GM10248 (cell line): ENCODE results near the gene DCANP1.
"Not testable (repeated sequence)": the region's sequence is repeated elsewhere in the genome, so short reads cannot be mapped to it uniquely, and the experiment has no call there.

Experiments
- CTCF ChIA-PET: fragments of 300-600 bp; sonication (Branson Sonifier 250); formaldehyde crosslinking; extraction: SDS; loops from one replicate; lab custom pipeline; 2021; ENCODE audit warnings: antibody characterized with exemption; lab: Yijun Ruan, JAX
- POLR2A ChIA-PET: fragments of 350-650 bp; sonication (Branson Sonifier 250); formaldehyde crosslinking; extraction: SDS; loops from one replicate; lab custom pipeline; 2020; ENCODE audit warnings: antibody characterized with exemption; lab: Yijun Ruan, JAX
- DNase-seq: peaks from one replicate; pipeline ENCODE4 v3.0.0; 2012; ENCODE audit errors: extremely low spot score
- TF ChIP-seq, protein P1 (sequence below): IDR thresholded peaks from 2 replicates; pipeline ENCODE4 v1.5.1; 2012; ENCODE audit warnings: mild to moderate bottlenecking, low read depth; ENCODE audit errors: extremely low read depth, missing control alignments, control extremely low read depth

DCANP1 gene, protein sequence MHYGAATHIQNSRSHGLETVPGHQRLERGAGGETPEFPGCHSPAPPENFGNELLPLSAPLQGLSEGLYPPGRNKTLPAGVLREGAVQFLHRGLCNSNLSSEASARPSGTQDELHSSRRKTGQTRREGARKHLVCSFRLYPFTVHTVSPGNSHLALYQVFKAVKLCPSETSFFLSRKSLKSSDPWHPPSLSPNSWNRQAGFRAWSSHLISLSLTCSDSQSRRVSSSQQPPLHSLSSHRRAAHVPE

DNA sequence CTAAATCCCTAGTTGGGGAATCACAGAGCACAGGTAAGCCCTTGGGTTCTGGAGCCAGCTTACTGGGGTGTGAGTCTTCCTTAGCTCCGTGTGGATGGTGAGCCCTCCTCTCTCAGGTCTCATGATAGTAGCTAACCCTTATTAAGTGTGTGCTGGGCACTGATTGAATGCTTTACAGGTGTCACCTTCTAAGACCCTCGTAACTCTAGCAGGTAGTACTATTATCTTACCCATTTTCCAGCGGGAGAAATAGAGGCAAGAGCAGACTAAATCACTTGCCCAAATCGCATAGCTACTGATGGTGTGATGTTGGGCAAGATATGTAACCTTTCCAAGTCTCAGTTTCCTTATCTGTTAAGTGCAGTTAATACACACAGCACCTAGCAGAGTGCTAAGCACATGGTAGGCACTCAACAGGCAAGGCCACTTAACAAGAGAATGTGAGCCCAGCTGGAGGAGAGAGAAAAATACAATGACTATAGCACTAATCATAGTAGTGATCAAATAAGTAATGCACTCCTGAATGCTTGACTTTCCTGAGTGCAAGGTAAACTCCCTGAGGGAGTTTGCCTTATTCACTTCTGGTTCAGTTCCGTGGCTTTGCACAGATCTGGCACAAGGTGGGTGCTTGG, at the start of gene DCANP1:
Gene DCANP1 (minus strand): TSS at position 51 of the 632 bp plus-strand sequence. CDS start 240 bp downstream, outside the sequence.
- TF ChIP-seq, protein P1, sequence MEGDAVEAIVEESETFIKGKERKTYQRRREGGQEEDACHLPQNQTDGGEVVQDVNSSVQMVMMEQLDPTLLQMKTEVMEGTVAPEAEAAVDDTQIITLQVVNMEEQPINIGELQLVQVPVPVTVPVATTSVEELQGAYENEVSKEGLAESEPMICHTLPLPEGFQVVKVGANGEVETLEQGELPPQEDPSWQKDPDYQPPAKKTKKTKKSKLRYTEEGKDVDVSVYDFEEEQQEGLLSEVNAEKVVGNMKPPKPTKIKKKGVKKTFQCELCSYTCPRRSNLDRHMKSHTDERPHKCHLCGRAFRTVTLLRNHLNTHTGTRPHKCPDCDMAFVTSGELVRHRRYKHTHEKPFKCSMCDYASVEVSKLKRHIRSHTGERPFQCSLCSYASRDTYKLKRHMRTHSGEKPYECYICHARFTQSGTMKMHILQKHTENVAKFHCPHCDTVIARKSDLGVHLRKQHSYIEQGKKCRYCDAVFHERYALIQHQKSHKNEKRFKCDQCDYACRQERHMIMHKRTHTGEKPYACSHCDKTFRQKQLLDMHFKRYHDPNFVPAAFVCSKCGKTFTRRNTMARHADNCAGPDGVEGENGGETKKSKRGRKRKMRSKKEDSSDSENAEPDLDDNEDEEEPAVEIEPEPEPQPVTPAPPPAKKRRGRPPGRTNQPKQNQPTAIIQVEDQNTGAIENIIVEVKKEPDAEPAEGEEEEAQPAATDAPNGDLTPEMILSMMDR, result no peak
- POLR2A ChIA-PET, result no interaction called here
- DNase-seq, result no peak
- CTCF ChIA-PET, result interaction anchor here (1.3 to 7.5 kb wide), 7 partner anchors 9 to 119 kb away, joined by 3 to 75 read pairs (median 6); no protein-coding TSS in a partner anchor

DNA sequence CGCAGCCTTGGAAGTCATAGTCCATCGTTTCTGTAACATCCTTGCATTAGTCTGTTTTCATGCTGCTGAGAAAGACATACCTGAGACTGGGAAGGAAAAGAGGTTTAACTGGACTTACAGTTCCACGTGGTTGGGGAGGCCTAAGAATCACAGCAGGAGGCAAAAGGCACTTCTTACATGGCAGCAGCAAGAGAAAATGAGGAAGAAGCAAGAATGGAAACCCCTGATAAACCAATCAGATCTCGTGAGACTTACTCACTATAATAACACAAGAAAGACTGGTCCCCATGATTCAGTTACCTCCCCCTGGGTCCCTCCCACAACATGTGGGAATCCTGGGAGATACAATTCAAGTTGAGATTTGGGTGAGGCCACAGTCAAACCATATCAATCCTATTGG, 48.4 kb upstream of the DCANP1 start:
- CTCF ChIA-PET, DNase-seq, POLR2A ChIA-PET: not testable (repeated sequence)

DNA sequence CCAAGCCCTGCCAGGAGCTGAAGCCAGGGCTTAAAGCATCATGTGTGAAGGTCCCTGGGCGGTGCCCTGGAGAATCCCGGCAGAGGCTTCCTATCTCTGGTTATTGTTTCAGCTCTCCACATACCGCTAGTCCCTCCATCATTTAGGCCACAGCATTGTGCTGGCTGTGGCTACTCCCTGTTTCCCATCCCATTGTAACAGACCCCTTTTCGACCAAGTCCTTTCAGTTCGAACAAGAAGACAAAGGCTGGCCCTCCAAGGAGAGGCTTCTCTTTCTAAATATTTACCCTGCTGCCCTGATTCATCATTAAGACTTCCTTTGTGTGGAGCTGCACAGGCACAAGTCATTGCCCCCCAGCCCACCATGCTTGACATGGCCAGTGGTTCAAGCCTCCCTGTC, 47.0 kb upstream of the DCANP1 start:
- ChIA-PET CTCF (no interaction called here), POLR2A (no interaction called here)
- TF ChIP-seq, protein P1, result no peak
- no peak for DNase-seq

DNA sequence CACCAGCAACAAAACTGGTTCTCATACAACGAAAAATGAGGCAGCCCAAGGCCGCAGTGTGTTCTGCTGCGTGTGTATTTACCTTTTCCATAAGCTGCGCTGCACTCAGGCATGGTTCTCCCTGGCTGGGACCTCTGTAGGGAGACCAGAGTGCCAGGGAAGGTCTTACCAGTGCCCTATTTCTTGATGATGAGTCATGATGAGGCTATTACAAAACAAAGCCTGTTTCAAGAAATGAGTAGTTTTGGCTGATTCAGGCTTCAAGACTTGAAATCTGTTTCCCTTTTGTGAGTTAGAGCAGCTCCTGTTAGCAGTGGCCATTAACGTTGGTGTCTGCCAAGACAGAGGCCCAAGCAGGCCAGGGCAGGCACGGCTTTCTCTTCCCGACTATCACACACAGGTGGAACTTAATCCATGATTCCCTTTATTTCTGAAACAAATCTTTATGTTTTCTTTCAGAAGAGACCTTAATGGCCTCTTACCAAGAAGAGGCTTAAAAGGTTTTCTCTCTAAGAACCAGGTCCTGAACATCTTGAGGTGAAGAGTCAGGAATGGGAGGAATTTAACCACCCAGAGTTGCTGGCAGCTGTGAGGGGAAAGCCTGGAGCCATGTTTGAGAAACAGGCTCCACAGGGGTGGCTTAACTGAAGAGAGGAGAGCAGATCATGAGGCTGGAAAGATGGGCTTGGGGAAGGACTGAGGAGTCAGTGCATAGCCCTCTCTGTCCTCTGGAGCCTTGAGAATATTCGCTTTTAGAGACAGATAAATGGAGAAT, 46.4 kb upstream of the DCANP1 start:
- ChIA-PET POLR2A (no interaction called here), CTCF (no interaction called here)
- DNase-seq, result no peak
- TF ChIP-seq, protein P1, result no peak

DNA sequence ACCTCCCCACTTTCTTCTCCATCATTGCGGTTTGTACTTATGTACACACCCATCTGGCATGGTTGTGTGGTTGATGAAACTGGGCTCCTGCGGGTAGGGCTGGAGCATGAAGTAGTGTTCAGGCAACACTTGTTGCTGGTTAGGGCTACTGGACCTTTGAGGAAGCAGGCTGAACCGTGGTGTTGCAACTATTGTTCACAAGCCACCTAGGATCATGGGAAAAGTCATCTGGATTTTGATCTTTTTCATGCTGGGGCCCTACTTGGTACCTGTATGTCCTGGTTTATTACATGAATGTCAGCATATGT, 45.1 kb upstream of the DCANP1 start:
- POLR2A ChIA-PET, result no interaction called here
- no peak for DNase-seq
- TF ChIP-seq, protein P1, result no peak
- CTCF ChIA-PET, result interaction anchor here (1.0 to 1.7 kb wide), 2 partner anchors 34 to 74 kb away, joined by 3 to 5 read pairs; no protein-coding TSS in a partner anchor

DNA sequence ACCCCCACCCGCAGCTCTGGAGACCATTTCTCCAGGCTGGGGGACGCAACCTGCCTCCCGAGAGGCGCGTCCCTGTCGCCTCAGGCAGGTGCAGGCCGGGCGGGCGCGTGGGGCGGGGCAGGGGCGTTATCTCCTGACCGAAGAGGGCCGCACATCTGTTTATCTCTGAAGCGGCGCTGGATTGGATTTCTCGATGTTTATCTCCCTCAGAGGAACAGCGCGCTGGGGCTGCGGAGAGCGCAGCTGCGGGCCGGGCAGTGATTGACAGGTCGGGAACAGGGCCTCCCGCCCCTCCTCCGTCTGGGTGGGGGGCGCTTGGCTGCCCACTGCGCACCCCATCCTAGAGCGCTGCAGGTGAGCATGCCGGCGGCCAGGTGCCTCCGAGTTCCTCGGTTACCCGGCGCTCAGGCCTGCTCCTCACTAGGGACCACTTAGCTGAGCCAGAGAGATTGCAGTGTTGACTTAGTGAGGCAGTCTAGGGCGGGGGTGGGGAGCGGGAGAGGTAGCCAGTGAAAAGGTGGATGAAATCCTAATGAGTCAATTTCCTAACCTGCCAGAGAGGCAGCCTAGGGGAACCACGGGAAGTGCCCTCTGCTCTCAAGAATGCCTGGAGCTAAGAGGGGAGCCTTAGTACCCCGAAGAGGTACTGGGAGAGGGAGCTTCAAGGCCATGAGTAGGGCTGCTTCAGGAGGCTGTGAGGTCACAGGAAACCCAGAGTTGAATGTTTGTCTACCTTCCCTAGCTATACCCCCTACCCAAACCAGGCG, 44.6 kb upstream of the DCANP1 start:
- POLR2A ChIA-PET, result no interaction called here
- no peak for DNase-seq
- TF ChIP-seq, protein P1, result no peak
- CTCF ChIA-PET, result interaction anchor here (1.0 to 1.7 kb wide), 2 partner anchors 34 to 75 kb away, joined by 3 to 5 read pairs; no protein-coding TSS in a partner anchor
